Measurements from ENCODE around the gene OR6A2. TPM values are rescaled to one million over a fixed set of nuclear protein-coding genes. Genes with fewer than 3 reads are reported as not detected.
"Not testable (repeated sequence)": the region's sequence is repeated elsewhere in the genome, so short reads cannot be mapped to it uniquely, and the experiment has no call there.

Gene OR6A2
- total RNA-seq = 2.4 TPM

- DNase-seq (ENCODE audit: low read depth in 2 of 3, low spot score in 2 of 3) = no peak
Observed at GRCh38 chr11:6799402-6799801, at the start of gene OR6A2. Gene OR6A2, minus strand, starts transcription at chr11:6799689. Its CDS starts 3,981 bp downstream, at chr11:6795708.

GRCh38 chr11:6845383-6845782, 45.9 kb upstream of the OR6A2 start, which contains the start of gene OR10A5:
Gene OR10A5, plus strand, starts transcription at chr11:6845683. Its CDS starts 0 bp downstream, at chr11:6845683.
- no peak for DNase-seq (ENCODE audit: low read depth in 2 of 3, low spot score in 2 of 3)

- no peak for DNase-seq (ENCODE audit: low read depth in 2 of 3, low spot score in 2 of 3)
Observed at GRCh38 chr11:6844356-6844755, 44.9 kb upstream of the OR6A2 start.

GRCh38 chr11:6843670-6844069, 44.2 kb upstream of the OR6A2 start:
- no peak for DNase-seq (ENCODE audit: low read depth in 2 of 3, low spot score in 2 of 3)

GRCh38 chr11:6841694-6842093, 42.2 kb upstream of the OR6A2 start:
- no peak for DNase-seq (ENCODE audit: low read depth in 2 of 3, low spot score in 2 of 3)

GRCh38 chr11:6834021-6834420, 34.5 kb upstream of the OR6A2 start:
- DNase-seq (ENCODE audit: low read depth in 2 of 3, low spot score in 2 of 3) = no peak

- no peak for DNase-seq (ENCODE audit: low read depth in 2 of 3, low spot score in 2 of 3)
Observed at GRCh38 chr11:6833356-6833755, 33.9 kb upstream of the OR6A2 start.

GRCh38 chr11:6828103-6828502, 28.6 kb upstream of the OR6A2 start:
- DNase-seq (ENCODE audit: low read depth in 2 of 3, low spot score in 2 of 3) = no peak

- no peak for DNase-seq (ENCODE audit: low read depth in 2 of 3, low spot score in 2 of 3)
Observed at GRCh38 chr11:6825231-6825744, 25.8 kb upstream of the OR6A2 start.

GRCh38 chr11:6824136-6824823, 24.8 kb upstream of the OR6A2 start:
- no peak for DNase-seq (ENCODE audit: low read depth in 2 of 3, low spot score in 2 of 3)

- DNase-seq (ENCODE audit: low read depth in 2 of 3, low spot score in 2 of 3) = no peak
Observed at GRCh38 chr11:6818967-6819366, 19.5 kb upstream of the OR6A2 start.

GRCh38 chr11:6817694-6818093, 18.2 kb upstream of the OR6A2 start:
- no peak for DNase-seq (ENCODE audit: low read depth in 2 of 3, low spot score in 2 of 3)

GRCh38 chr11:6813656-6814055, 14.2 kb upstream of the OR6A2 start:
- no peak for DNase-seq (ENCODE audit: low read depth in 2 of 3, low spot score in 2 of 3)

GRCh38 chr11:6812390-6813005, 13.0 kb upstream of the OR6A2 start:
- peak; percentile 23 to 71 (median 29) for DNase-seq (ENCODE audit: low read depth in 2 of 3, low spot score in 2 of 3)

- DNase-seq (ENCODE audit: low read depth in 2 of 3, low spot score in 2 of 3) = not testable (repeated sequence)
Observed at GRCh38 chr11:6801075-6801474, 1.6 kb upstream of the OR6A2 start.

- no peak for DNase-seq (ENCODE audit: low read depth in 2 of 3, low spot score in 2 of 3)
Observed at GRCh38 chr11:6794639-6795038, 4.8 kb downstream of the OR6A2 start.

- no peak for DNase-seq (ENCODE audit: low read depth in 2 of 3, low spot score in 2 of 3)
Observed at GRCh38 chr11:6790546-6790945, 8.9 kb downstream of the OR6A2 start.

- DNase-seq (ENCODE audit: low read depth in 2 of 3, low spot score in 2 of 3) = no peak
Observed at GRCh38 chr11:6782720-6783119, 16.8 kb downstream of the OR6A2 start, which contains the start of gene OR2AG1. Gene OR2AG1, plus strand, starts transcription at chr11:6783020. Its CDS starts 2,018 bp downstream, at chr11:6785038.

- DNase-seq (ENCODE audit: low read depth in 2 of 3, low spot score in 2 of 3) = no peak
Observed at GRCh38 chr11:6780829-6781228, 18.7 kb downstream of the OR6A2 start.

- DNase-seq (ENCODE audit: low read depth in 2 of 3, low spot score in 2 of 3) = no peak
Observed at GRCh38 chr11:6778518-6778917, 21.0 kb downstream of the OR6A2 start.

GRCh38 chr11:6771926-6772893, 27.3 kb downstream of the OR6A2 start, which contains the start of gene OR2AG2:
Gene OR2AG2, minus strand, starts transcription at chr11:6771976. Its CDS starts 3,019 bp downstream, at chr11:6768957.
- peak in 2 of 3 donors; percentile 59 to 81 for DNase-seq (ENCODE audit: low read depth in 2 of 3, low spot score in 2 of 3)

Measured in hematopoietic multipotent progenitor cell (in vitro differentiated cells).